Fibroblast of mammary gland (primary cell): ENCODE measurements around the gene SPOP.

Source experiments
- DNase-seq: peaks from one replicate; pipeline ENCODE4 v3.0.0-alpha.2; 2010; ENCODE audit warnings: low read depth
- H3K4me3 ChIP-seq: 2 replicates; pipeline ENCODE4 v1.5.1; 2011; ENCODE audit warnings: low read depth, mild to moderate bottlenecking, low read length, moderate library complexity; ENCODE audit not compliant: control insufficient read depth
- CTCF ChIP-seq: conservative IDR thresholded peaks from 2 replicates; pipeline ENCODE4 v1.5.1; 2011; ENCODE audit warnings: low read depth, low read length, inconsistent platforms; ENCODE audit not compliant: control insufficient read depth, insufficient read depth

SPOP gene

GRCh38 chr17:49578414-49578813 lies 99.5 kb downstream of the SPOP start:
- H3K4me3 ChIP-seq: no peak overlapping the region
- no peak for TF ChIP-seq CTCF
- DNase-seq: no peak

GRCh38 chr17:49577963-49578362 lies 99.9 kb downstream of the SPOP start:
- DNase-seq: no peak
- no peak overlapping the region for H3K4me3 ChIP-seq
- no peak for TF ChIP-seq CTCF

GRCh38 chr17:49577650-49577934 lies 100.3 kb downstream of the SPOP start:
- no peak overlapping the region for H3K4me3 ChIP-seq
- DNase-seq: no peak
- TF ChIP-seq CTCF: no peak

GRCh38 chr17:49576917-49577649 lies 100.8 kb downstream of the SPOP start:
- DNase-seq: no peak
- no peak for TF ChIP-seq CTCF
- H3K4me3 ChIP-seq: peak overlapping the region; percentile 55

- peak overlapping the region; percentile 55 for H3K4me3 ChIP-seq
- no peak for TF ChIP-seq CTCF
- DNase-seq: peak; percentile 27
Observed at GRCh38 chr17:49576088-49576916, 101.6 kb downstream of the SPOP start.

GRCh38 chr17:49575679-49576087 lies 102.2 kb downstream of the SPOP start, which contains the start of gene NXPH3:
Gene NXPH3 (plus strand): TSS chr17:49575871. CDS start chr17:49576220, 349 bp downstream.
- DNase-seq: peak; percentile 33
- H3K4me3 ChIP-seq: peak within 1 kb of the TSS; percentile 55
- no peak for TF ChIP-seq CTCF
